NT2/D1 (cell line): ENCODE measurements around the gene ZBTB16.

Experiments used
- SUZ12 ChIP-seq: IDR thresholded peaks from 2 replicates; pipeline ENCODE4 v1.6.1; 2011; ENCODE audit not compliant: insufficient read length, insufficient read depth; ENCODE audit errors: extremely low read depth
- ZNF274 ChIP-seq: IDR thresholded peaks from 2 replicates; pipeline ENCODE4 v1.6.1; 2011; ENCODE audit warnings: mild to moderate bottlenecking, low read depth, low read length

DNA sequence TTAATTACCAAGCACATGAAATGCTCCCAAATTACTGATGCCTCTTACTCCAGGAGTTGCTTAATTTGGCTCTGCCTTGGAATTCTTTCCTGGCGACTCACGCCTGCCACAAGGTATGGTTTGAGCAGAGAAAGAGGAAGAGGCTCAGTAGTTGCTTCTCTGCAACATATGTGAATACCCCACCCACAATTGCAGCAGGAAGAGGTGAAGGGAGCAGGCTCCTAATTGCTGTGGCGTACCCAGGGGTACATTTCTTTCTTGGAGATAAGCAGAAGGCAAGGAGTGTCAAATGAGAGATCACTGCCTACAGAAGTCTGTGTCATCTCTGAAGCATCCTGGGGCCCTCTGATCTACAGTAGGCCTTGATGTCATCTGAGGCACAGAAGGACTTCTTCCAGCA lies 226.1 kb downstream of the ZBTB16 start:
- TF ChIP-seq ZNF274 (no peak), SUZ12 (no peak)
